ENCODE data around the gene POPDC2.

DNA sequence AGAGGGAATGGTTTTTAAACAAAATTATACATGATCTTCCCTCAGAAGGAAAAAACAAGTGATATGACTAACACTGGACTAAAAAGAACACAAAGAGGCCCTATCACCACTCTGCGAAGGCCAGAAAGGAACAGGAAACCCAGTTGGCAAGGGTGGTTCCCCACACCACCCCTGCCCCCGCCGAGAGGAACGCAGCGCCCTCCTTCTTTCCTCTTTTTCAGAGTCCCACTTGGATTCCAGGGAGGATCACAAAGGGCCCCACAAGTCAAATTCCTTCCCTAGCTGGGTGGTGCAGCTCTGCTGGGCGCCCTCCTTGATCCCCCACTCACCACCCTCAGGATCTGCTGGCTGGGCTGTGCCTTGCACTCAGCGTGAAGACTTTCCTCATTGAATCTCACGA lies 32.9 kb downstream of the POPDC2 start:
- no peak for TF ChIP-seq POLR2A (IDR thresholded peaks at IDR 0.05; ENCODE audit: low read length)
- TF ChIP-seq GATA1 (IDR thresholded peaks at IDR 0.05; ENCODE audit: low read depth, low read length): no peak
